Fibroblast of lung (primary cell): ENCODE measurements around the gene SLC16A6. TPM values are rescaled to one million over a fixed set of nuclear protein-coding genes. Genes with fewer than 3 reads are reported as not detected.
"Not testable (repeated sequence)": the region's sequence is repeated elsewhere in the genome, so short reads cannot be mapped to it uniquely, and the experiment has no call there.

ENCODE experiments used
- DNase-seq, 2 donors: peaks; one replicate each; pipeline versions ENCODE4 v3.0.0 to v3.0.0-alpha.2; 2010; ENCODE audit warnings: low read depth in 2 of 2
- H2AFZ ChIP-seq: 2 replicates; pipeline ENCODE4 v1.5.1; 2012; ENCODE audit warnings: low read length, control low read depth, inconsistent platforms
- H3K27ac ChIP-seq: 2 replicates; pipeline ENCODE4 v1.5.1; 2011; ENCODE audit warnings: low read length, control low read depth; ENCODE audit not compliant: insufficient read depth
- H3K27me3 ChIP-seq: 2 replicates; pipeline ENCODE4 v1.5.1; 2011; ENCODE audit warnings: mild to moderate bottlenecking, low read length; ENCODE audit not compliant: control insufficient read depth, insufficient read depth
- H3K36me3 ChIP-seq: 2 replicates; pipeline ENCODE4 v1.5.1; 2011; ENCODE audit warnings: low read length; ENCODE audit not compliant: control insufficient read depth, insufficient read depth
- H3K4me1 ChIP-seq: 2 replicates; pipeline ENCODE4 v1.5.1; 2011; ENCODE audit warnings: low read length; ENCODE audit not compliant: control insufficient read depth, insufficient read depth; ENCODE audit errors: extremely low read depth
- H3K4me2 ChIP-seq: 2 replicates; pipeline ENCODE4 v1.5.1; 2011; ENCODE audit warnings: low read length, control low read depth; ENCODE audit not compliant: insufficient read depth; ENCODE audit errors: extremely low read depth
- H3K4me3 ChIP-seq, 4 experiments: fragments of 200-600 bp in 1 of 4; sonication (generic) in 1 of 4; replicated peaks in 1 of 4; 2 replicates each; pipeline ENCODE4 v1.5.1; 2011 to 2016; ENCODE audit warnings: low read length in 4 of 4, low read depth in 3 of 4, mild to moderate bottlenecking in 3 of 4, control low read depth in 2 of 4, inconsistent platforms in 1 of 4, mixed read lengths in 1 of 4; ENCODE audit not compliant: insufficient read depth in 1 of 4; ENCODE audit errors: control extremely low read depth in 1 of 4
- H3K79me2 ChIP-seq: 2 replicates; pipeline ENCODE4 v1.5.1; 2012; ENCODE audit warnings: mild to moderate bottlenecking, low read length, inconsistent platforms; ENCODE audit not compliant: control insufficient read depth, insufficient read depth
- H3K9ac ChIP-seq: 2 replicates; pipeline ENCODE4 v1.5.1; 2011; ENCODE audit warnings: mild to moderate bottlenecking, low read length, control low read depth; ENCODE audit not compliant: insufficient read depth
- H3K9me3 ChIP-seq: 2 replicates; pipeline ENCODE4 v1.5.1; 2012; ENCODE audit warnings: low read depth, low read length; ENCODE audit not compliant: control insufficient read depth, insufficient read depth
- H4K20me1 ChIP-seq: 2 replicates; pipeline ENCODE4 v1.5.1; 2011; ENCODE audit warnings: low read length; ENCODE audit not compliant: control insufficient read depth, insufficient read depth; ENCODE audit errors: extremely low read depth
- EZH2 ChIP-seq: IDR thresholded peaks from 2 replicates; pipeline ENCODE4 v1.5.1; 2012; ENCODE audit warnings: low read length, control low read depth, mild to moderate bottlenecking; ENCODE audit errors: missing control alignments
- polyA plus RNA-seq, 2 donors: library from polyadenylated mRNA; depleted of rRNA in 1 of 2; stranded (reverse) in 1 of 2; unstranded in 1 of 2; fragments of >200 nt; gene quantifications; 2 replicates each; pipeline ENCODE4 v1.2.1, GENCODE V29; 2011 to 2012; ENCODE audit warnings: missing spikeins in 1 of 2
- total RNA-seq: library from RNA; depleted of rRNA; stranded (reverse); fragments of >200 nt; gene quantifications from 2 replicates; pipeline ENCODE4 v1.2.1, GENCODE V29; 2014
- TF ChIP-seq, protein P1 (sequence below), 2 donors: IDR thresholded peaks in 1 of 2; conservative IDR thresholded peaks in 1 of 2; 1 replicate in 1 of 2; 2 replicates in 1 of 2; pipeline ENCODE4 v1.5.1; 2011 to 2012; ENCODE audit warnings: low read length in 2 of 2, control low read depth in 1 of 2, inconsistent platforms in 1 of 2, low read depth in 1 of 2, mild to moderate bottlenecking in 1 of 2

SLC16A6 gene
- total and polyA plus RNA-seq, 2 donors (not counting 1 experiment from before 2014, with no cell fraction given) = 1.7 to 8.3 TPM

DNA sequence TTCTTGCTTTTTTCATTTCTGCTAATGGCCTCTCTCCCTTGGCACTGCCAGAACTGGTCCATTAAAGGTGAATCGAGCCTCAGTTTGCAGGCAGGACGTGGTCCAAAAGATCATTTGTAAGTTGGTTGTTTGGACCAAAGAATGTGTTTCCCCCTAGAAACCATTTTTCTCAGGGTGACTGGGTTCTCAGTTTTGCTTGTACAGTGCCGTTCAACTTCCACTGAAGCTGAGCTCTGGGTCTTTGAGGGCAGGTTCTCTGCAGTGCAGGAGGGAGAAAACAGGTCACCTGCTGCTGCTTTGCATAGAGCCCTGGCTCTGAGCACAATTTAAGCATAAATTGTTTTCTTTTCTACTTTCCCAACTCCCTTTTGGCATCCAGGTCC lies 52.1 kb downstream of the SLC16A6 start:
- H2AFZ ChIP-seq = no peak overlapping the region
- H3K9ac ChIP-seq = no peak overlapping the region
- no peak overlapping the region for H3K27ac ChIP-seq
- H3K4me3 ChIP-seq = no peak overlapping the region
- H3K27me3 ChIP-seq = no peaks in the 10 kb centered on the region
- H3K9me3 ChIP-seq = no peaks in the 10 kb centered on the region
- H4K20me1 ChIP-seq = no peaks in the 10 kb centered on the region
- peaks cover 2% of the 10 kb centered on the region for H3K4me1 ChIP-seq
- no peak for DNase-seq
- no peak overlapping the region for H3K4me2 ChIP-seq
- no peaks in the 10 kb centered on the region for H3K79me2 ChIP-seq
- TF ChIP-seq EZH2 = no peak
- TF ChIP-seq, protein P1, sequence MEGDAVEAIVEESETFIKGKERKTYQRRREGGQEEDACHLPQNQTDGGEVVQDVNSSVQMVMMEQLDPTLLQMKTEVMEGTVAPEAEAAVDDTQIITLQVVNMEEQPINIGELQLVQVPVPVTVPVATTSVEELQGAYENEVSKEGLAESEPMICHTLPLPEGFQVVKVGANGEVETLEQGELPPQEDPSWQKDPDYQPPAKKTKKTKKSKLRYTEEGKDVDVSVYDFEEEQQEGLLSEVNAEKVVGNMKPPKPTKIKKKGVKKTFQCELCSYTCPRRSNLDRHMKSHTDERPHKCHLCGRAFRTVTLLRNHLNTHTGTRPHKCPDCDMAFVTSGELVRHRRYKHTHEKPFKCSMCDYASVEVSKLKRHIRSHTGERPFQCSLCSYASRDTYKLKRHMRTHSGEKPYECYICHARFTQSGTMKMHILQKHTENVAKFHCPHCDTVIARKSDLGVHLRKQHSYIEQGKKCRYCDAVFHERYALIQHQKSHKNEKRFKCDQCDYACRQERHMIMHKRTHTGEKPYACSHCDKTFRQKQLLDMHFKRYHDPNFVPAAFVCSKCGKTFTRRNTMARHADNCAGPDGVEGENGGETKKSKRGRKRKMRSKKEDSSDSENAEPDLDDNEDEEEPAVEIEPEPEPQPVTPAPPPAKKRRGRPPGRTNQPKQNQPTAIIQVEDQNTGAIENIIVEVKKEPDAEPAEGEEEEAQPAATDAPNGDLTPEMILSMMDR (conservative IDR thresholded peaks at IDR 0.05 in 1 of 2, IDR thresholded peaks at IDR 0.05 in 1 of 2; ENCODE audit: low read depth in 1 of 2, low read length in 2 of 2) = no peak
- H3K36me3 ChIP-seq = no peaks in the 10 kb centered on the region

GRCh38 chr17:68238164-68238870 lies 52.6 kb downstream of the SLC16A6 start:
- Histone ChIP-seq H3K27me3 (no peaks in the 10 kb centered on the region), H4K20me1 (no peaks in the 10 kb centered on the region), H3K4me1 (peaks cover 2% of the 10 kb centered on the region), H3K27ac (no peak overlapping the region), H3K36me3 (no peaks in the 10 kb centered on the region), H3K9ac (no peak overlapping the region), H3K4me2 (no peak overlapping the region), H3K9me3 (no peaks in the 10 kb centered on the region), H3K79me2 (no peaks in the 10 kb centered on the region), H3K4me3 (no peak overlapping the region), H2AFZ (no peak overlapping the region)
- no peak for DNase-seq
- no peak for TF ChIP-seq EZH2
- TF ChIP-seq, protein P1 (conservative IDR thresholded peaks at IDR 0.05 in 1 of 2, IDR thresholded peaks at IDR 0.05 in 1 of 2; ENCODE audit: low read depth in 1 of 2, low read length in 2 of 2) = no peak

GRCh38 chr17:68237369-68238163 lies 53.4 kb downstream of the SLC16A6 start:
- H3K36me3 ChIP-seq, H3K4me1 ChIP-seq, H3K4me2 ChIP-seq, H2AFZ ChIP-seq, H4K20me1 ChIP-seq, H3K27me3 ChIP-seq, H3K9ac ChIP-seq, DNase-seq, H3K9me3 ChIP-seq, H3K4me3 ChIP-seq, H3K79me2 ChIP-seq, H3K27ac ChIP-seq: not testable (repeated sequence)

GRCh38 chr17:68235336-68235791 lies 55.6 kb downstream of the SLC16A6 start:
- H3K4me2 ChIP-seq, H3K79me2 ChIP-seq, H4K20me1 ChIP-seq, H3K36me3 ChIP-seq, H3K4me3 ChIP-seq, DNase-seq, H2AFZ ChIP-seq, H3K9me3 ChIP-seq, H3K27me3 ChIP-seq, H3K9ac ChIP-seq, H3K4me1 ChIP-seq: not testable (repeated sequence)
- H3K27ac ChIP-seq = peak overlapping the region; percentile 59

DNA sequence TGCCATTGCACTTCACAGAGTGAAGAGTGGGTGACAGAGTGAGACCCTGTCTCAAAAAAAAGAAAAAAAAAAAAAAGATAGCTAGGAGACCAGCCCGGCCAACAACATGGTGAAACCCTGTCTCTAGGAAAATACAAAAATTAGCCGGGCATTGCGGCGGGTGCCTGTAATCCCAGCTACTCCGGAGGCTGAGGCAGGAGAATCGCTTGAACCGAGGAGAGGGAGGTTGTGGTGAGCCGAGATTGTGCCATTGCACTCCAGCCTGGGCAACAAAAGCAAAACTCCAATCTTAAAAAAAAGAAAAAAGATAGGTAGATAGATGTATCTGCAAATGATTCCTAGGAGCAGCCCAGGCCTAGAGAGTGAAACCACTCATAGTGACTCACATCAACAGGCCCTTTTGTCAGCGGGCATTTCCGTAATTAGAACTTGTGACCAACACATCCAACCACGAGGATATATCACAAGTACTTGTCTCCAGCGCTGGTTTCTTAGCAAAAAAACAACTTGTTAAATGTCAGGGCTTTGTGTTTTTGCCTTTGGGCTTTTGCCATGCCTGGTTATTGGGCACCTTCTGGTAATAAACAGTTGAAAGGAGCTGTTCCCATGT lies 56.1 kb downstream of the SLC16A6 start:
- DNase-seq = peak; percentile 74 to 94
- not testable (repeated sequence) for H2AFZ ChIP-seq, H3K4me3 ChIP-seq, H3K9ac ChIP-seq, H4K20me1 ChIP-seq, H3K27me3 ChIP-seq, H3K4me1 ChIP-seq, H3K36me3 ChIP-seq, H3K9me3 ChIP-seq, H3K79me2 ChIP-seq, H3K4me2 ChIP-seq
- H3K27ac ChIP-seq = peak overlapping the region; percentile 59
